Medulla oblongata (tissue), 1 donor: ENCODE measurements around the gene MEF2C.

Experiments used
- DNase-seq: peaks from one replicate; pipeline ENCODE4 v3.0.0-alpha.2; 2015; ENCODE audit errors: extremely low spot score

MEF2C gene

DNA sequence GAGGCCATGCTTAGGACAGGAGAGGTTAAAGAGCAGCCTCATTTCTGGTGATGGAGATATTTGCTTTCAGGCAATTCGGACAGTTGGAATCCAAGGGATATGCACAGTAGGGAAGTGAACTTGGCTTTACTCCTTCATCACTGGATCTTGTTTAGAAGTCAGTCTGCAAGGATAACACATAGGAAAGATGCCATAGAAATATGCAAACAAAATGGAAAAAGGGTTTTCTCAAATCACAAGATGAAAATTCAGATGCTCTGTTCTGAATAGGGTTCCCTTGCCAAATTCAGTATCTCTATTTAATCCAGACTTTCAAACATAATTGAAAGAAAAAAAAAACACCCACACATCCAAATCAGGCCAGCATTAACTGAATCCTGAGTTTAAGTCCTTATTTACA lies 166.9 kb downstream of the MEF2C start:
- no peak for DNase-seq

GRCh38 chr5:88715503-88715902 lies 167.5 kb downstream of the MEF2C start:
- DNase-seq = no peak

DNA sequence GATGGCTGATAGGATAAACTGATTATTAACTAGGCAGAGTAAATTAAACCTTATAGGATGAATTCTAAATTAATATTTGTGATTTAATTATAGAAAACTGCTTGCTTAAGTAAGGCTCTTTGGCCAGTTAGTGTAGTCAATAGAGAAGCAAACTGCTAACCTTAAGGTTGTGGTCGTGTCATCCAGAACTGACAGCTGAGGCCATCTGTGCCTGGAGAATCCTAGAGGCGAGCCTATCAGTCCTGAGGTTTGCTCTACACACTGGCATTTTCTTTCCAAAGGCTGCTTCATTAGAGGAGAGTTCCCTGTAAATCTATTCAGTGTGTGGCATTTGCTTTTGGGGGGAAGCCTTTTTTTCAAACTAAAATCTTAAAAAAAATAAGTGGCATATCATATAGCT lies 169.2 kb downstream of the MEF2C start:
- no peak for DNase-seq

DNA sequence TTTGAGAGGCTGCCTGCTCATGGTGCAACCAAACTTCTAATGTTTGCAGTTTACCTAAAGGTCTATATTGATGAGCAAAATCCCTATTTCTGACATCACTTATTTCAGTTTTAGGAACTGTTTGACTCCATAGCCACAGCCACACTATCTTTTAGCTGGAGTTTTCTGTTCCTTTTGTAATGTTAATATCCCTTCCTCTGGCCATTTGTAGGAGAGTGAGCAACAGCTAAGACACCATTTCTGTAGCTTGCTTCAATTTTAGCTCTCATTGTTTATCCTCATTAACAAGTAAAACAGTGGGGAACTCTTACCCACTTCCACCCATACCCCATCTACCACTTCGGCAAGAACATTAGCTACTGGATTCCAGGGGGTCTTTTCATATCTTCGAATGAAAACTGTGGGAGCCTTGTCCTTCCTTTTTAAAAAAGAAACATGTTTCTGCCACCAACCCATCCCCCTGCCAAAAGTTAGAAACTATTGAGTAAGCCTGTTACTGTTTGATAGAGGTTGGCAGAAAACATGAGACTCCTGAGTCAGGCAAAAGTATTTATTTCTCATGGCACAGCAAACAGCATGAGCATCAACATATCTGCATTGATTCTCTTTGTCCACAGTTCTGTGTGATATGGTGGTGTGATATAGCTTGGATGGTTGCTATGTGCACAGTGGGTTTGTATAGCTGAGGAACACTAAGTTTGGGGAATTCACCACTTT lies 174.1 kb downstream of the MEF2C start:
- DNase-seq = no peak

- DNase-seq = no peak
These were observed 175.0 kb downstream of the MEF2C start for GRCh38 chr5:88708021-88708420.

- DNase-seq = no peak
These were observed 175.6 kb downstream of the MEF2C start for GRCh38 chr5:88707216-88707965.

DNA sequence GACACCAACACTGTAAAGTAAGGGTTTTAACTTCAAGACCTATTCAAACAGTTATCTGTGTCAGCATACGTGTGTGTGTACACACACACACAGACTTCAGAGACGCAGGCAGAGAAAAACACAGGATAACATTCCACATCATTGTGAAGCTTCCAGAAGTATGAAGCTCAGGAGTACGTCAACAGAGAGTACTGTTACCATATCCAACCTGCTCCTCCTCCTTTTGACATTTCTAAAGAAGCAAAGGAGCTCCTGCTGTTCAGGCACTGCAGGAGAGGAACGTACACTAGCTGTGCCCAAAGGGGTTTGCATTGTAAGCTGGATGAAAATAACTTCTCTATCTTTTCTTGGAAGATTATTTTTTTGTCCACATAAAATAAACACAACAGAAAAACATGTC lies 180.7 kb downstream of the MEF2C start:
- DNase-seq = no peak

DNA sequence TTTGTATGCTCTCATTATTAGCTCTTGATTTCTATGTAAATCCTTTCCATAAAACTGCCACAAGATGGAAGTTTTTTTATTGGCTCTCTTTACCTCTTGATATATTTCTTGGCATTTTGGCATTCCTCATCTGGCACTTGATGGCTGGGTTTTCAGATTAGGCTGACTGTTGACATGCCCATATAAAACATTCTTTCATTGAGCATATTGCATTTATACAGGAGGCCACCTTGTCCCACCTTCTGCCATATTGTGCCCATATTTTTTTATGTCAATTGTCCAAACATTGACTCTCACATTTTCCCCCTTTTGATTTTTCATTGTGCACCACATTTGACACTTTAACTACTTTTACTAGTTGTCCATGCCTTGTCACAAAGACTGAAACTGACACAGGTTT lies 182.9 kb downstream of the MEF2C start:
- no peak for DNase-seq

- DNase-seq = no peak
These were observed 184.7 kb downstream of the MEF2C start for GRCh38 chr5:88698290-88698689.

- no peak for DNase-seq
These were observed 186.5 kb downstream of the MEF2C start for GRCh38 chr5:88696466-88696865.

- DNase-seq = no peak
These were observed 187.1 kb downstream of the MEF2C start for GRCh38 chr5:88695931-88696330.

DNA sequence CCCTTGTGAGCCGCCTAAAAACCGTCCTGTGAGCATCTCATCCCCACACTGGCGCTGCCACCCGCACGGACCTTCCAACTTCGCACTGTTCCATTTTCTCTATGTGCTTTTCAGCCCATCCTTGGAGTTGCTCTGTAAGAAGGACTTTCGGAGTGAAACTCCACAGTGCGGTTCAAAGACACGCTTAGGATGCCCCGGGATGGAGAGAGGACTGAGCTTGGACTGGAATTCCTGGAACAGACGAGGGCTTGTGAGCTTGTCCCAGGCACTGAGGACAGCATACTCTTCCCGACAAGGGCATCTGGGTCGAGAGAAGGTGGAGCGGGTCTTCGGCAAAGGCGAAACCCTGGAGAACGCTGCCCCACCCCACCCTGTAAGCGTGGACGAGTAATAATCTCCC lies 187.8 kb downstream of the MEF2C start:
- DNase-seq = no peak

DNA sequence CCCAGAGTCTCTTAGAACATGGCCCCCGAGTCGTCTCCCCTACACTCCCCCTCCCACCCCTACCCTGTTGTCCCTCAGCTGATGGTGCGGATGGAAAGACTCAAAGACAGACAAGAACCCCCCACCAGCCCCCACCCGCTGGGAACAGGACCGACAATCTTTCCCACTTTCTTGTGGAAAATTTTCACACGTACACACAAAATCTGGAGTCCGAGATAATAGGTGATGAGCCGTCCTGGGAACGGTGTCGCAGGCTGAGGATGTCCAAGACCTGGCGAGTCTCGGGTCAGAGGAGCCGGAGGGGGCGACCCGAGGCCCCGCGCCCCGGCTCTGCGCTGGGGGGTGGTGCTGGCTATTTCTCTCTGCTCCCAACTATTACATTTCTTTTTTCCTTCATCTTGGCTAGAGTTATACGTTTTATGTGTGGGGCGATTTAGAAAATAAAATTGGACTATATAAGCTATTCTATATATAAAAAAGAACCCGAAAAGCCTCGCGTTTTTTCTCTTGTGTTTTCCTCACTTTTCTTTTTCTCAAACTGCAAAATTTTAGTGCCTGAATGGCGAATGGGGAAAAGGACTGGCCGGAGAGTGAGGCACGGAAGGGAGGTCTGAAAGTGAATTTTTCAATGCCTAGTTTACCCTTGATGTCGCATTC lies 188.8 kb downstream of the MEF2C start:
- no peak for DNase-seq

DNA sequence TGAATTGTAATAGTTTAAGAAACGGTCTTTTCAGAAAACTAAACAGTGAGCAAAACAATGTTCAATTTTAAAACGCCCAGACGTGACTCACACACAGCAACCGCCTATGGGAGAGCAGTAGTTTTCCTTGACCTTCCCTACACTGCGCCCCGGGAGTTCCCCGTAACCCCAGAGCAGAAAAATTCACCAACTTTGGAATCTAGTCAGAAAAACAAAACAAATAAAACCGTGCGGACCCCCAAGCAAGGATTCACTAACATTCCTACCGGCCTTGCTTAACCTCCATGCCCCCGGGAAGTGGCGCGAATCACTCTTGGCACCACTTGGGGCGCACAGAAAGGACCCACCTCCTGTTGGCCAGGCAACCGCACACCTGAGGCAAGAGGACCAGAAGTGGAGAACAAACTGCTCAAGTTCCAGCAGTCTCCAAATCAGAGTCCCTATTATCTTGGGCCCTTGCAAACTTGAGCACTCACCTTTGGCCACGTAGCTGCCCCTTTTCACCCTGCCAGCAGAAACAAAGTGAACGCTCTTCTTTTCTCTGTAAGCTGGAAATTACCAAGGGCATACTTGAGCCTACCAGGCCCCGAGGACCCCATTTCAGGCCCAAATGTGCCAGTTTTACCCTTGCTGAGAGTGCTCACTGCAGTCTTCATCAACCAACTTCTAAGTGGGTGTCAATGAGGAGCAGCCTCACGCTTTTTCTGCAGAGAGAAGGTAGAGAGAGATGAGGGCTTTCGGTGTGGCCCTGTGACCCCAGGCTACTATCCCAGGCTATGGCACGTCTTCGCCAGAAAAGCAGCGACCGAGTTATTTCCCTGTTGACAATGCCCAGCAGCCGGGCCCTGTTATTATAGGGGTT lies 189.7 kb downstream of the MEF2C start:
- DNase-seq = peak; percentile 19

DNA sequence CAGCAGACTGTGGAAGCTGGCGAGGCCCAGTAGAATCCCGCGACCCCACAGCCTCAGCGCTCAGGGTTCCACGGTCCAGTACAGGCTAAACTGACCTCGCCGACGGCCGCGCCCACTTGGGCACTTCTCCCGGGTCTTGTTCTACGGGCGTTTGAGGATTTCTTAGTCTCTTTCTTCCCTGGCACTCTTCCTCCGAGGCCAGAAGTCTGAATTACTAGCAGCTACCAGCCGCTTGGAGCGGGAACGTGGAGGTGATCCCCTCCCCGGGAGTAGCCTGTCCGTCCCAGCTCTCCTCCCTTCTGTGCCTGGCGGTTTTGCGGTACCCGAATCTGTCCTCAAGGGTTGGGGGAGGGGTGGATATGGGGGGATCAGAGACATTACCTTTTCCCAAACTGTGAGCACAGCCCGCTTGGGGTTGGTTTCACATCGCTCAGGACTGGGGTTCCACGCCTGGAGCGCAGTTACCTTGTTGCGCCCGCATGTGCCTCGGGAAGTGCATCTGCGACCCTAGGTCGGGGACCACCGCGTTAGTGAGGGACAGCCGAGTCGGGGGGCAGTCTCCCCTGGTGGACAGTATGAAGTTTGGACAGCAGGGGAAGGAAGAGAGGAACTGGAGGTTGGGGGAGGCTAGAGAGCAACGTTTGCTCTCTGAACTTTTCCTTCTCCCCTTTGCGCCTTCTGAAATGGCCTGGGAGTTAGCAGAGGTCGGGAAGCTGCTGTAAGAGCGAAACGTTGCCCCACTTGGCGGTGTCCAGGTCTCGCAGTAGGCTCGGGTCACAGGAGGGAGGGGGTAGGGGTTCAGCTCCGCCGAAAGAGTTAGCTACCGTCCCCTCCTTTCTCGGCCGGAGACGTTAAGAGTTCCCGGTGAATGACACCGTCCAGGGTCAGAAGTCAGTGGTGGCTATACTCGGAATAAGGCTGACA lies 190.8 kb downstream of the MEF2C start:
- DNase-seq = peak; percentile 61

- DNase-seq = no peak
These were observed 191.8 kb downstream of the MEF2C start for GRCh38 chr5:88691230-88691582.

- DNase-seq = peak; percentile 92
These were observed 192.4 kb downstream of the MEF2C start for GRCh38 chr5:88690409-88691229.

DNA sequence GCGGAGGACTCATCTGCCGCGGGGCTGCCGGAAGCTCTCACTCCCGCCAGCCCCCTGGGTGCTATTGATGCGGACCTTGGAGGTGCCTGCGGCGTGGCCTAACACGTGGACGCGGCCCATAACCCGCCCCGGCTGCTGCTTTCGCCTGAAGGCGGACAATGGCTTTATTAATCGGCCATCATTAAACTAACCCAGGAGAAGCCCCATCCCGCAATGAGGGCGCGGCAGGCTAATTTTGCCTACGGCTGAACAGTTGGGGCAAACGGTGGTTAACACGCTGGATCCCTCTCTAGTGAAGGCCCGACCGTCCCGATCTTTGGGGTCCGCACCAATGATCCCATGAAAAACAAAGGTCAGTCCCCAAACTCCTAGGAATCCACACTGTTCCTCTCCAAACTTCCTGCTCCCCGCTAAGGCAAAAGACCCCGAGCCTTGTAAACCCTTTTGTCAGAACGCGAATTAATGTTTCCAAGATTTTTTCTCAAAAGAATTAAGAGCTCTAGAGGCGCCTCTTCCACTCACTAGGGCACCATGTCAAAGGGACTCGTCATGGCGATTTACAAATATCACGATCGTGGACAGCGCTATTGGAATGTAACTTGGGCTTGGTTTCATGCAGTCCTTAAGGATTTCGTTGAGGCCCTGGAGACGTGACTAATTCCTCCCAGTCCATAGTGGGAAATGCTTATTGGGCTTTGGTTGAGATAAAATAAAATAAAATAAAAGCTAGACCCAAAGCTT lies 193.1 kb downstream of the MEF2C start:
- peak; percentile 47 for DNase-seq

DNA sequence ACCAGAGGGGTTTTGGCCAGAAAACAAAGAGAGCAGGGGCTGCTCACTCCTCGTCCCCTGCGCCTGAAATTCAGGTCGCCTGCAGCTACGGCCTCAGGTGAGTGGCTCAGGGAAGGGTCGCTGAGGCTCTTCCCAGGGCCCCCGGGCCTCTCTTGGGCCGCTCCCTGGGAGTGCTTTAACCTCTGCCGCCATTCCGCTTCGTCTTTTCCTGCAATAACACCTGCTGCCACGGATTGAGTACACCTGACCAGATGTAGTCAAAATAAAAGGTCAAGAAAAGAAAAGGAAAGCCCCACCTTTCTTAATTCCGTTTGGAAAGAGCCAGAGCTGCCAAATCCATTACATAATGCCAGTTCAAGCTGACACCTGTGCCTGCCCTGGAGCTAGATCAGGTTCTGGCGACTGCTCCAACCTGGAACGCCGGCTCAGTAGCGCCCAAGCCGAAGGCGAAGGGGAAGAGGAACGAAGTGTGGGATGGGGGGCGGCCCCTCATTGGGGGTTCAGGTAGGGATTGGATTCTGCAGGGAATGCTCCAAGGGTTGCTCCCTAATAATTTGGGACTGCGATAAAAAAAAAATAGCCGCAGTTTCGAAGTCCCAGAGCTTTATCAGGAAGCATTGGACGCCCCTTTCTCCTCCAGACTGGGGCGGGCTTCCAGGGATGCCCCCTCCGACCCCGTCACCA lies 193.9 kb downstream of the MEF2C start:
- DNase-seq = peak; percentile 11
